Upper lobe of left lung (tissue), 6 donors: ENCODE results near the gene TMEM187. TPM values are rescaled to one million over a fixed set of nuclear protein-coding genes. Genes with fewer than 3 reads are reported as not detected.
A peak's percentile ranks its signal among the peaks of the same experiment; 100 is the strongest.

Source experiments
- ATAC-seq, 2 donors: fragments of 200-7000 bp; cut with Tn5 transposase; one replicate each; pipeline ENCODE4 v1.9.1; 2022; ENCODE audit warnings: mild to moderate bottlenecking in 2 of 2, moderate library complexity in 2 of 2; ENCODE audit not compliant: low FRiP score in 2 of 2
- DNase-seq, 2 donors: peaks; one replicate each; pipeline ENCODE4 v3.0.0-alpha.2; 2019 to 2020
- H3K27ac ChIP-seq, 4 donors: fragments of 200-600 bp; sonication (generic); one replicate each; pipeline ENCODE4 v1.5.1; 2016 to 2019
- H3K27me3 ChIP-seq, 4 donors: fragments of 200-600 bp; sonication (generic); one replicate each; pipeline ENCODE4 v1.5.1; 2017 to 2019
- H3K36me3 ChIP-seq, 4 donors: fragments of 200-600 bp; sonication (generic); one replicate each; pipeline ENCODE4 v1.5.1; 2016 to 2019
- H3K4me1 ChIP-seq, 4 donors: fragments of 200-600 bp; sonication (generic); one replicate each; pipeline ENCODE4 v1.5.1; 2018 to 2019
- H3K4me3 ChIP-seq, 4 donors: fragments of 200-600 bp; sonication (generic); one replicate each; pipeline ENCODE4 v1.5.1; 2017 to 2019; ENCODE audit warnings: mild to moderate bottlenecking in 2 of 4, moderate library complexity in 1 of 4
- H3K9me3 ChIP-seq, 4 donors: fragments of 200-600 bp; sonication (generic); one replicate each; pipeline ENCODE4 v1.5.1; 2018 to 2019
- EP300 ChIP-seq, 4 donors: sonication (generic); formaldehyde crosslinking; IDR thresholded peaks; one replicate each; pipeline ENCODE4 v1.5.1; 2017; ENCODE audit warnings: antibody characterized with exemption in 4 of 4, control low read depth in 2 of 4
- POLR2A ChIP-seq, 4 donors: fragments of 450-650 bp; IDR thresholded peaks; one replicate each; pipeline ENCODE4 v1.5.1; 2016 to 2017; ENCODE audit warnings: antibody characterized with exemption in 4 of 4, mild to moderate bottlenecking in 2 of 4
- POLR2AphosphoS5 ChIP-seq, 2 donors: sonication (generic); formaldehyde crosslinking; IDR thresholded peaks; one replicate each; pipeline ENCODE4 v1.5.1; 2017; ENCODE audit warnings: antibody characterized with exemption in 2 of 2
- WGBS, 2 donors: methylation state at CpG; one replicate each; pipeline ENCODE4 v1.1.5; 2017 to 2018; 5-methylcytosine and 5-hydroxymethylcytosine counted together
- total RNA-seq, 6 donors: library from RNA; depleted of rRNA in 4 of 6; stranded (reverse); fragments of >200 nt in 4 of 6; gene quantifications; one replicate each; pipeline versions ENCODE4 v1.1.0 to v1.2.1, GENCODE V29; 2016 to 2021
- TF ChIP-seq, protein P1 (sequence below), 6 experiments: fragments of 450-650 bp in 4 of 6; fragments of 200-600 bp in 2 of 6; sonication (generic) in 2 of 6; IDR thresholded peaks; one replicate each; pipeline ENCODE4 v1.5.1; 2016 to 2019; ENCODE audit warnings: antibody characterized with exemption in 6 of 6
- donor health status: DM: no; HTN: no; CAD: no; lungs with moderate emphysema.
- donor health status: DM: no; HTN: yes; CAD: no; lungs with severe emphysema.

The TMEM187 gene
- total RNA-seq, 6 donors from 2014 or later: 2.1 to 17.7 (median 5.0) TPM

DNA sequence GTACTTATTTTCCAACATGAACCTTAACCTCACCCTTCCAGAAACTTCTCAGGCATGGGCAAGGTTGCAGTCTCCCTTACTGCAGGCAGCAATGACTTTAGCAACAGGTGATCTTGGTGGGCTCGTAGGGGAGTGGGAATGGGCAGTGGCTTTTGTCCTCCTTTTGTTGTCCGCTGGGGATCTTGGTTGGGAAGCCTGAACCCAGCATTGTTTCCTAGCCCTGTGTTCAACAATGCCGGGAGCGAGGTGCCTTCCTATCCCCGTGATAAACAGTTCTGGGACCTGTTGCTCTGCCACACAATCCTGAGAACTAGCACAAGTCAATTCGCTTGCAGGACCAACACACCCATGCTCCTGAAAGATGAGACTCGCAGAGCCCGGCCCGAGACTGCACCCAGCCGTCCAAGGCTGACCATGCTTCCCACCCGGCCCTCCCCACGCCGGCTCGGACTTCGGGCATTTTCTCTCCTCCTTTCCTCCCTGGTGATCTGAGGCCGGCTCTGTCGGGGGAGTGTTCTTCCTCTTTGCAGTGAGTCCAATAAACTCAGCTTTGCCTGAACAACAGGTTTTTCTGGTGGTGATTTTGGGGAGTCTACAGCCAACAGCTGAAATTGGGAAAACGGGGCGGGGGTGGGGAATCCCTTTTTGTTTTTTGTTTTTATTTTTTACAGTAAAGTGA, 26.9 kb downstream of the TMEM187 start:
- ATAC-seq (peak in 1 of 2 donors; percentile 36), DNase-seq (peak in 1 of 2 donors; percentile 21)
- Histone ChIP-seq H3K4me3 (peak overlapping the region in 1 of 4 donors; percentile 2), H3K9me3 (no peaks in the 10 kb centered on the region), H3K27me3 (no peaks in the 10 kb centered on the region), H3K4me1 (peaks cover 0 to 12% (median 0%) of the 10 kb centered on the region in 4 donors), H3K36me3 (no peaks in the 10 kb centered on the region), H3K27ac (no peak overlapping the region)
- WGBS, 2 donors: 51 to 55% methylated on average over 7 to 19 of the region's 19 CpGs
- TF ChIP-seq, protein P1, sequence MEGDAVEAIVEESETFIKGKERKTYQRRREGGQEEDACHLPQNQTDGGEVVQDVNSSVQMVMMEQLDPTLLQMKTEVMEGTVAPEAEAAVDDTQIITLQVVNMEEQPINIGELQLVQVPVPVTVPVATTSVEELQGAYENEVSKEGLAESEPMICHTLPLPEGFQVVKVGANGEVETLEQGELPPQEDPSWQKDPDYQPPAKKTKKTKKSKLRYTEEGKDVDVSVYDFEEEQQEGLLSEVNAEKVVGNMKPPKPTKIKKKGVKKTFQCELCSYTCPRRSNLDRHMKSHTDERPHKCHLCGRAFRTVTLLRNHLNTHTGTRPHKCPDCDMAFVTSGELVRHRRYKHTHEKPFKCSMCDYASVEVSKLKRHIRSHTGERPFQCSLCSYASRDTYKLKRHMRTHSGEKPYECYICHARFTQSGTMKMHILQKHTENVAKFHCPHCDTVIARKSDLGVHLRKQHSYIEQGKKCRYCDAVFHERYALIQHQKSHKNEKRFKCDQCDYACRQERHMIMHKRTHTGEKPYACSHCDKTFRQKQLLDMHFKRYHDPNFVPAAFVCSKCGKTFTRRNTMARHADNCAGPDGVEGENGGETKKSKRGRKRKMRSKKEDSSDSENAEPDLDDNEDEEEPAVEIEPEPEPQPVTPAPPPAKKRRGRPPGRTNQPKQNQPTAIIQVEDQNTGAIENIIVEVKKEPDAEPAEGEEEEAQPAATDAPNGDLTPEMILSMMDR (IDR thresholded peaks at IDR 0.05): no peak

DNA sequence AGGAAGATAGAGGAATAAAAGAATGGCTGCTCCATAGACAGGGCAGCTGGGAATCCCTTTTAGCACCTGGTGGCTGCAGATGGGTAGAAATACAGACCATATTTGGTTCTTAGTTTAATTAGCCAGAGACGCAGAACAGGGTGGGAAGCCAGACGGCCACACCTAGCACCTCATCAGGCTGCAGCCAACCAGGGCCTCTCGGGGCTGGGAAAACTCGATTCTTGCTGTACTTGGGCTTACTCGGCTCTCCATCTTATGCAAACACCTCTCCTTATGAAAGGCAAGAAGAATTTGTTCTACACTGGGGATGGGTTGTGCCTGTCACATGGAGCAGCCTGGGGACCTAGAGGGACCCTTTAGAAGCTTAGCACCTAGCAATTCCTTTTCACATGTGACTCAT, 27.5 kb downstream of the TMEM187 start:
- ATAC-seq: peak in 1 of 2 donors; percentile 78
- Histone ChIP-seq H3K27me3 (no peaks in the 10 kb centered on the region), H3K9me3 (no peaks in the 10 kb centered on the region), H3K36me3 (no peaks in the 10 kb centered on the region), H3K27ac (no peak overlapping the region), H3K4me1 (peaks cover 0 to 12% (median 0%) of the 10 kb centered on the region in 4 donors), H3K4me3 (no peak overlapping the region)
- WGBS, 2 donors: 37 to 56% methylated on average over 3 to 5 of the region's 5 CpGs
- peak in 1 of 2 donors; percentile 67 for DNase-seq
- TF ChIP-seq, protein P1 (IDR thresholded peaks at IDR 0.05): no peak
- TF ChIP-seq POLR2A (IDR thresholded peaks at IDR 0.05) (no peak), POLR2AphosphoS5 (IDR thresholded peaks at IDR 0.05) (no peak), EP300 (IDR thresholded peaks at IDR 0.05) (no peak)

DNA sequence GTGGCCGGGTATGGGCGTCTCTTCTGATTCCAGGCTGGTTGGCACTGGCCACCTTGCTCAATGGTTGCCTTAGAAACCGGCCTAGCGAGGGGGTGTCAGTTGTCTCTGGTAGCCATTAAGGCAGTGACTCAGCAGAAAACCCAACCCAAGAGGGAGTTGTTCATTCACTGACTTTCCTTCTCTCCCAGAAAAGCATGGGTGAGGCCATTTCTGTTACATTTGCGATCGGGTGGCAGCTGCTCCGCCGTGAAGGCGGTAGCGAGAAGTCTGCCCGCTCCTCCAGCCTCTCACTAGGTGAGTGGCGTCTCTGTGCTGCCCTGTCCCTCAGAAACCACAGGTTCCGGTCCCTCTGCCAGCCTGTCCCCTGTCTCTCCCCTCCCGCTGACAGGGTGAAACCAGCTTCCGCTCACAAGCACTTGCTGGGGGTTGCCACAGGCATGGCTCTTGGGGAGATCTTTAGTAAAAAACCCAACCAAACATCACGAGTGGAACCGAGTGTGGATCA, 29.7 kb downstream of the TMEM187 start:
- no peaks in the 10 kb centered on the region for H3K36me3 ChIP-seq
- whole genome bisulfite sequencing, 2 donors: 82 to 94% methylated on average over 8 to 17 of the region's 17 CpGs
- H3K27ac ChIP-seq: peak overlapping the region; percentile 49 to 84 (median 64)
- TF ChIP-seq POLR2AphosphoS5 (IDR thresholded peaks at IDR 0.05) (no peak), POLR2A (IDR thresholded peaks at IDR 0.05) (peak in 1 of 4 donors; percentile 44)
- DNase-seq (peak in 1 of 2 donors; percentile 69), ATAC-seq (peak; percentile 34 to 85)
- H3K27me3 ChIP-seq: no peaks in the 10 kb centered on the region
- no peak overlapping the region for H3K4me3 ChIP-seq
- H3K4me1 ChIP-seq: peaks cover 0 to 12% (median 0%) of the 10 kb centered on the region in 4 donors
- H3K9me3 ChIP-seq: no peaks in the 10 kb centered on the region

DNA sequence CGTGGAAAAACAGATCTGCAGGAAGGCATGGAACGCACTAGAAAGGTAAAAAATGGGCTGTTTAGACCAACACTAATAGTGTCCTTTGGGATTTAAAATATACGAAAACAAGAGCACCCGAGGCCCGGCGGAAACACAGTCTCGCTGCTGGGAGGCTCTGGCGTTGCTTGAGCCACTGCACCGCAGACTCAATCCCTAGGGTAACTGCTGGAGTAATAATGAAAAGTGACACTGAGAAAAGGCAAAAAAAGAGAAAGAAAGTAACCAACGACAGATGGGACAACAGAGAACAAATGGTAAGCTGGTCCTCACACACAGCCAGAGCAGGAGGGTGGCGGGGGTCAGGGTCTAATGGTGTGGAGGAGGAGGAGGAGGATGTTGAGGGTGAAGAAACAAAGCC, 31.8 kb downstream of the TMEM187 start:
- peaks cover 0 to 11% (median 0%) of the 10 kb centered on the region in 4 donors for H3K4me1 ChIP-seq
- no peak for DNase-seq
- TF ChIP-seq, protein P1 (IDR thresholded peaks at IDR 0.05): no peak
- TF ChIP-seq POLR2A (IDR thresholded peaks at IDR 0.05) (no peak), POLR2AphosphoS5 (IDR thresholded peaks at IDR 0.05) (no peak), EP300 (IDR thresholded peaks at IDR 0.05) (no peak)
- no peak overlapping the region for H3K4me3 ChIP-seq
- no peaks in the 10 kb centered on the region for H3K9me3 ChIP-seq
- no peaks in the 10 kb centered on the region for H3K27me3 ChIP-seq
- no peaks in the 10 kb centered on the region for H3K36me3 ChIP-seq
- 79 to 87% methylated on average over 11 of the region's 11 CpGs for WGBS, 2 donors
- ATAC-seq: no peak
- no peak overlapping the region for H3K27ac ChIP-seq

DNA sequence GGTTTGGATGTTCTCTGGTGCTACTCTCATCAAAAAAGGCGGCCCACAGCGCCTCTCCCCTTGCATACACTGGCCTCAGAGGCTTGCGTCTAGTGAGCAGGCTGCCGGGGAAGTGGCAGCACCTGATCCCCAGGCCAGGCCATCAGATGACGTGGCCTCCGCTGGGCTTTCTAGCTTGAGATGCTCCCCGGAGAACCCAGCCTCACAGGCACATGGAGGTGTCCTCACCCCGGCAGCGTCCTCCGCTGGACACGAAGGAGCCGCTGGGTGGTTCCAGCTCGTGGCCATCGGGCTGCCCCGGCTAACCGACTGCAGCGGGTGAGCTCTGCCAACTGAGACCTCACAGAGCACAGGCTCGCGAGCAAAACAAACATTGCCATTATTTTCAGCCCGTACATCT, 34.4 kb downstream of the TMEM187 start:
- H3K4me3 ChIP-seq: no peak overlapping the region
- H3K27me3 ChIP-seq: no peaks in the 10 kb centered on the region
- no peak for TF ChIP-seq POLR2AphosphoS5 (IDR thresholded peaks at IDR 0.05)
- no peak for TF ChIP-seq POLR2A (IDR thresholded peaks at IDR 0.05)
- no peak for TF ChIP-seq EP300 (IDR thresholded peaks at IDR 0.05)
- TF ChIP-seq, protein P1 (IDR thresholded peaks at IDR 0.05): no peak
- H3K36me3 ChIP-seq: peaks cover 0 to 4% (median 0%) of the 10 kb centered on the region in 4 donors
- no peak for ATAC-seq
- H3K27ac ChIP-seq: no peak overlapping the region
- H3K9me3 ChIP-seq: no peaks in the 10 kb centered on the region
- no peak for DNase-seq
- WGBS, 2 donors: 93 to 100% methylated on average over 3 to 20 of the region's 20 CpGs
- H3K4me1 ChIP-seq: peaks cover 0 to 4% (median 0%) of the 10 kb centered on the region in 4 donors
